ENCODE data around the gene UBE2G1. TPM values are rescaled to one million over a fixed set of nuclear protein-coding genes. Genes with fewer than 3 reads are reported as not detected.
A peak's percentile ranks its signal among the peaks of the same experiment; 100 is the strongest.

Gene UBE2G1
- total RNA-seq, 1 donor from 2014 or later, result 120 TPM

GRCh38 chr17:4365103-4365627 lies 1.3 kb downstream of the UBE2G1 start:
- peak; percentile 88 for DNase-seq
- TF ChIP-seq CTCF (IDR thresholded peaks at IDR 0.05; ENCODE audit: partially characterized antibody, unreplicated experiment), result no peak
- Mint-ChIP-seq H3K4me3 (ENCODE audit: unreplicated experiment) (peak overlapping the region; percentile 90), H3K9me3 (ENCODE audit: unreplicated experiment) (peaks cover 11% of the 10 kb centered on the region), H3K27me3 (ENCODE audit: unreplicated experiment) (peaks cover 10% of the 10 kb centered on the region), H3K36me3 (ENCODE audit: unreplicated experiment) (peaks cover 5% of the 10 kb centered on the region), H3K27ac (ENCODE audit: unreplicated experiment) (peak overlapping the region; percentile 96), H3K4me1 (ENCODE audit: low read depth, unreplicated experiment) (peaks cover 8% of the 10 kb centered on the region)

- Mint-ChIP-seq H3K36me3 (ENCODE audit: unreplicated experiment) (peaks cover 5% of the 10 kb centered on the region), H3K27me3 (ENCODE audit: unreplicated experiment) (peaks cover 8% of the 10 kb centered on the region), H3K27ac (ENCODE audit: unreplicated experiment) (peak overlapping the region; percentile 96), H3K9me3 (ENCODE audit: unreplicated experiment) (peaks cover 11% of the 10 kb centered on the region), H3K4me3 (ENCODE audit: unreplicated experiment) (peak overlapping the region; percentile 90), H3K4me1 (ENCODE audit: low read depth, unreplicated experiment) (peaks cover 10% of the 10 kb centered on the region)
- TF ChIP-seq CTCF (IDR thresholded peaks at IDR 0.05; ENCODE audit: partially characterized antibody, unreplicated experiment), result no peak
- no peak for DNase-seq
These were observed 1.8 kb downstream of the UBE2G1 start for GRCh38 chr17:4364622-4365041.

DNA sequence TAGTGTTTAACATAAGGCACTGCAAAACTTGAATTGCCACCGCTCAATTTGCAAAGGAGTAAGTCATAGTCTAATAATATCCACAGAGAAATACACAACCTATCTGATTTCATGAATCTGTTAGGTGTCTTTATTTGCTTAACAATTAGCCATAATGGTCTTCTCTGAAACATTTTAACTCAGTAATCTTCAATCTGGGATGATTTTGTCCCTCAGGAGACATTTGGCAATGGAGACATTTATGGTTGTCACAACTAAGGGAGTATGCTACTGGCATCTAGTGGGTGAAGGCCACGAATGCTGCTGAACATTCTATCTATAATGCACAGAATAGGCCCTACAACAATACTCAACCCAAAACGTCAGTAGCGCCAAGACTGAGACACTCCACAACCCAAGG lies 4.3 kb downstream of the UBE2G1 start:
- TF ChIP-seq CTCF (IDR thresholded peaks at IDR 0.05; ENCODE audit: partially characterized antibody, unreplicated experiment), result no peak
- Mint-ChIP-seq H3K4me3 (ENCODE audit: unreplicated experiment) (no peak overlapping the region), H3K27ac (ENCODE audit: unreplicated experiment) (no peak overlapping the region), H3K36me3 (ENCODE audit: unreplicated experiment) (peaks cover 5% of the 10 kb centered on the region), H3K4me1 (ENCODE audit: low read depth, unreplicated experiment) (peaks cover 12% of the 10 kb centered on the region), H3K27me3 (ENCODE audit: unreplicated experiment) (peaks cover 7% of the 10 kb centered on the region), H3K9me3 (ENCODE audit: unreplicated experiment) (peaks cover 11% of the 10 kb centered on the region)
- no peak for DNase-seq

GRCh38 chr17:4358154-4358553 lies 8.3 kb downstream of the UBE2G1 start:
- DNase-seq, result no peak
- TF ChIP-seq CTCF (IDR thresholded peaks at IDR 0.05; ENCODE audit: partially characterized antibody, unreplicated experiment), result no peak
- Mint-ChIP-seq H3K4me3 (ENCODE audit: unreplicated experiment) (no peak overlapping the region), H3K9me3 (ENCODE audit: unreplicated experiment) (peaks cover 1% of the 10 kb centered on the region), H3K36me3 (ENCODE audit: unreplicated experiment) (no peaks in the 10 kb centered on the region), H3K4me1 (ENCODE audit: low read depth, unreplicated experiment) (peaks cover 8% of the 10 kb centered on the region), H3K27me3 (ENCODE audit: unreplicated experiment) (no peaks in the 10 kb centered on the region), H3K27ac (ENCODE audit: unreplicated experiment) (no peak overlapping the region)

GRCh38 chr17:4357671-4358070 lies 8.8 kb downstream of the UBE2G1 start:
- no peaks in the 10 kb centered on the region for H3K36me3 Mint-ChIP-seq (ENCODE audit: unreplicated experiment)
- peaks cover 1% of the 10 kb centered on the region for H3K9me3 Mint-ChIP-seq (ENCODE audit: unreplicated experiment)
- no peaks in the 10 kb centered on the region for H3K27me3 Mint-ChIP-seq (ENCODE audit: unreplicated experiment)
- H3K4me3 Mint-ChIP-seq (ENCODE audit: unreplicated experiment), result no peak overlapping the region
- peaks cover 8% of the 10 kb centered on the region for H3K4me1 Mint-ChIP-seq (ENCODE audit: low read depth, unreplicated experiment)
- no peak for TF ChIP-seq CTCF (IDR thresholded peaks at IDR 0.05; ENCODE audit: partially characterized antibody, unreplicated experiment)
- no peak for DNase-seq
- H3K27ac Mint-ChIP-seq (ENCODE audit: unreplicated experiment), result no peak overlapping the region
